ENCODE measurements around the gene UBE4B. TPM values are rescaled to one million over a fixed set of nuclear protein-coding genes. Genes with fewer than 3 reads are reported as not detected.

UBE4B gene
- total and polyA plus RNA-seq, 2 donors (not counting 1 experiment from before 2014, with no cell fraction given) = 21.7 to 57.5 TPM

GRCh38 chr1:10149231-10149630 is 116.5 kb downstream of the UBE4B start:
- no peak for TF ChIP-seq CTCF (IDR thresholded peaks at IDR 0.05)
- no peak for TF ChIP-seq EZH2 (IDR thresholded peaks at IDR 0.05; ENCODE audit: borderline replicate concordance, insufficient read depth, low read depth, low read length, poor library complexity, severe bottlenecking)
- Histone ChIP-seq H3K9ac (ENCODE audit: low read length) (no peak overlapping the region), H3K27me3 (replicated peaks in 1 of 4; ENCODE audit: control extremely low read depth in 1 of 4, control insufficient read depth in 3 of 4, insufficient read depth in 4 of 4, low read length in 3 of 4) (no peaks in the 10 kb centered on the region), H3K9me3 (ENCODE audit: control extremely low read depth in 1 of 3, control insufficient read depth in 2 of 3, insufficient read depth in 1 of 3, low read length in 2 of 3) (no peaks in the 10 kb centered on the region), H4K20me1 (ENCODE audit: control insufficient read depth, insufficient read depth, low read length, poor library complexity, severe bottlenecking) (no peaks in the 10 kb centered on the region), H3K79me2 (ENCODE audit: control insufficient read depth, insufficient read depth, low read length) (no peaks in the 10 kb centered on the region), H3K36me3 (replicated peaks in 1 of 2; ENCODE audit: control extremely low read depth in 1 of 2, control insufficient read depth in 1 of 2, extremely low read depth in 1 of 2, insufficient read depth in 2 of 2, low read length in 1 of 2) (peaks cover 0 to 36% of the 10 kb centered on the region in 2 experiments), H3K4me1 (ENCODE audit: control insufficient read depth in 2 of 2, insufficient read depth in 2 of 2, low read length in 2 of 2) (no peaks in the 10 kb centered on the region), H2AFZ (ENCODE audit: insufficient read depth, low read depth, low read length, poor library complexity, severe bottlenecking) (no peak overlapping the region), H3K27ac (ENCODE audit: low read length in 2 of 2) (no peak overlapping the region), H3K4me2 (replicated peaks; ENCODE audit: low read depth, low read length, poor library complexity, severe bottlenecking) (no peak overlapping the region), H3K4me3 (ENCODE audit: control extremely low read depth in 1 of 5, extremely low read depth in 1 of 5, insufficient read depth in 1 of 5, low read depth in 2 of 5, low read length in 4 of 5) (no peak overlapping the region)
- Mint-ChIP-seq H3K4me1 (no peaks in the 10 kb centered on the region), H3K27me3 (no peaks in the 10 kb centered on the region), H3K9me3 (ENCODE audit: insufficient read depth) (no peaks in the 10 kb centered on the region), H3K27ac (no peak overlapping the region), H3K4me3 (no peak overlapping the region)
- DNase-seq (no peak), ATAC-seq (ENCODE audit: low read depth) (no peak)
- ChIA-PET CTCF (no interaction called here), POLR2A (no interaction called here)
- intact Hi-C loops (cut with micrococcal nuclease) = no loop called here

- POLR2A ChIA-PET = no interaction called here
- Histone ChIP-seq H3K4me1 (ENCODE audit: control insufficient read depth in 2 of 2, insufficient read depth in 2 of 2, low read length in 2 of 2) (no peaks in the 10 kb centered on the region), H3K9me3 (ENCODE audit: control extremely low read depth in 1 of 3, control insufficient read depth in 2 of 3, insufficient read depth in 1 of 3, low read length in 2 of 3) (no peaks in the 10 kb centered on the region), H3K4me3 (ENCODE audit: control extremely low read depth in 1 of 5, extremely low read depth in 1 of 5, insufficient read depth in 1 of 5, low read depth in 2 of 5, low read length in 4 of 5) (no peak overlapping the region), H3K36me3 (replicated peaks in 1 of 2; ENCODE audit: control extremely low read depth in 1 of 2, control insufficient read depth in 1 of 2, extremely low read depth in 1 of 2, insufficient read depth in 2 of 2, low read length in 1 of 2) (peaks cover 0 to 28% of the 10 kb centered on the region in 2 experiments), H2AFZ (ENCODE audit: insufficient read depth, low read depth, low read length, poor library complexity, severe bottlenecking) (no peak overlapping the region), H3K79me2 (ENCODE audit: control insufficient read depth, insufficient read depth, low read length) (no peaks in the 10 kb centered on the region), H3K9ac (ENCODE audit: low read length) (no peak overlapping the region), H4K20me1 (ENCODE audit: control insufficient read depth, insufficient read depth, low read length, poor library complexity, severe bottlenecking) (no peaks in the 10 kb centered on the region), H3K4me2 (replicated peaks; ENCODE audit: low read depth, low read length, poor library complexity, severe bottlenecking) (no peak overlapping the region), H3K27ac (ENCODE audit: low read length in 2 of 2) (no peak overlapping the region), H3K27me3 (replicated peaks in 1 of 4; ENCODE audit: control extremely low read depth in 1 of 4, control insufficient read depth in 3 of 4, insufficient read depth in 4 of 4, low read length in 3 of 4) (no peaks in the 10 kb centered on the region)
- intact Hi-C loops (cut with micrococcal nuclease) = no loop called here
- no peaks in the 10 kb centered on the region for H3K27me3 Mint-ChIP-seq
- DNase-seq (peak; percentile 12), ATAC-seq (ENCODE audit: low read depth) (no peak)
- H3K9me3 Mint-ChIP-seq (ENCODE audit: insufficient read depth) = no peaks in the 10 kb centered on the region
- H3K4me1 Mint-ChIP-seq = no peaks in the 10 kb centered on the region
- H3K27ac Mint-ChIP-seq = no peak overlapping the region
- TF ChIP-seq CTCF (IDR thresholded peaks at IDR 0.05) (peak; percentile 30), EZH2 (IDR thresholded peaks at IDR 0.05; ENCODE audit: borderline replicate concordance, insufficient read depth, low read depth, low read length, poor library complexity, severe bottlenecking) (no peak)
- CTCF ChIA-PET = interaction anchor here (0.6 to 1.4 kb wide), 2 partner anchors 284 to 353 kb away, joined by 3 read pairs; no protein-coding TSS in a partner anchor
- WGBS (ENCODE audit: insufficient coverage) = 96% methylated on average over 8 of the region's 8 CpGs
- H3K4me3 Mint-ChIP-seq = no peak overlapping the region
Observed at GRCh38 chr1:10152709-10153284, 120.0 kb downstream of the UBE4B start.

Data from B cell (primary cell).